GM12892 (cell line): ENCODE results near the gene RET.

Source experiments
- POLR2A ChIP-seq: IDR thresholded peaks from 2 replicates; pipeline ENCODE4 v1.6.1; 2011; ENCODE audit warnings: low read depth, low read length, control low read depth
- POLR2AphosphoS5 ChIP-seq: IDR thresholded peaks from 2 replicates; pipeline ENCODE4 v1.6.1; 2011; ENCODE audit warnings: low read depth, low read length, control low read depth
- TAF1 ChIP-seq: IDR thresholded peaks from 2 replicates; pipeline ENCODE4 v1.6.1; 2011; ENCODE audit warnings: low read depth, mild to moderate bottlenecking, control low read depth, low read length, borderline replicate concordance

- no peak for TF ChIP-seq POLR2AphosphoS5
- TF ChIP-seq POLR2A = no peak
- no peak for TF ChIP-seq TAF1
Measured at GRCh38 chr10:43069579-43069978, 7.3 kb upstream of the RET start.
